SU-DHL-6 (cell line): ENCODE results near the gene SRCAP.

Experiments
- EZH2phosphoT487 ChIP-seq: fragments of 200-600 bp; sonication (generic), shearing (Covaris generic); conservative IDR thresholded peaks from 2 replicates; pipeline ENCODE4 v1.6.1; 2018; ENCODE audit warnings: mild to moderate bottlenecking, antibody characterized with exemption, low read length, moderate library complexity, mixed read lengths
- TF ChIP-seq, protein P1 (sequence below): fragments of 200-600 bp; sonication (generic); IDR thresholded peaks from one replicate; pipeline ENCODE4 v1.5.1; 2017; ENCODE audit warnings: antibody characterized with exemption, mild to moderate bottlenecking, low read length, moderate library complexity; ENCODE audit not compliant: insufficient read depth, poor library complexity, severe bottlenecking

- TF ChIP-seq, protein P1, sequence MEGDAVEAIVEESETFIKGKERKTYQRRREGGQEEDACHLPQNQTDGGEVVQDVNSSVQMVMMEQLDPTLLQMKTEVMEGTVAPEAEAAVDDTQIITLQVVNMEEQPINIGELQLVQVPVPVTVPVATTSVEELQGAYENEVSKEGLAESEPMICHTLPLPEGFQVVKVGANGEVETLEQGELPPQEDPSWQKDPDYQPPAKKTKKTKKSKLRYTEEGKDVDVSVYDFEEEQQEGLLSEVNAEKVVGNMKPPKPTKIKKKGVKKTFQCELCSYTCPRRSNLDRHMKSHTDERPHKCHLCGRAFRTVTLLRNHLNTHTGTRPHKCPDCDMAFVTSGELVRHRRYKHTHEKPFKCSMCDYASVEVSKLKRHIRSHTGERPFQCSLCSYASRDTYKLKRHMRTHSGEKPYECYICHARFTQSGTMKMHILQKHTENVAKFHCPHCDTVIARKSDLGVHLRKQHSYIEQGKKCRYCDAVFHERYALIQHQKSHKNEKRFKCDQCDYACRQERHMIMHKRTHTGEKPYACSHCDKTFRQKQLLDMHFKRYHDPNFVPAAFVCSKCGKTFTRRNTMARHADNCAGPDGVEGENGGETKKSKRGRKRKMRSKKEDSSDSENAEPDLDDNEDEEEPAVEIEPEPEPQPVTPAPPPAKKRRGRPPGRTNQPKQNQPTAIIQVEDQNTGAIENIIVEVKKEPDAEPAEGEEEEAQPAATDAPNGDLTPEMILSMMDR: no peak
- TF ChIP-seq EZH2phosphoT487: no peak
These were observed 35.2 kb upstream of the SRCAP start for GRCh38 chr16:30663820-30664219.
